Fibroblast of the aortic adventitia (primary cell): ENCODE measurements around the gene FGF12. TPM values are rescaled to one million over a fixed set of nuclear protein-coding genes. Genes with fewer than 3 reads are reported as not detected.
"Not testable (repeated sequence)": the region's sequence is repeated elsewhere in the genome, so short reads cannot be mapped to it uniquely, and the experiment has no call there.

Source experiments
- DNase-seq: peaks from one replicate; pipeline ENCODE4 v3.0.0-alpha.2; 2010; ENCODE audit warnings: low read depth
- H3K4me3 ChIP-seq: 2 replicates; pipeline ENCODE4 v1.5.1; 2011; ENCODE audit warnings: low read depth, mild to moderate bottlenecking, control low read depth, low read length, moderate library complexity
- total RNA-seq: library from RNA; depleted of rRNA; stranded (reverse); fragments of >200 nt; gene quantifications from 2 replicates; pipeline ENCODE4 v1.2.3, GENCODE V29; 2012; ENCODE audit warnings: low replicate concordance
- TF ChIP-seq, protein P1 (sequence below): IDR thresholded peaks from 2 replicates; pipeline ENCODE4 v1.5.1; 2011; ENCODE audit warnings: mild to moderate bottlenecking, low read length, control low read depth, inconsistent platforms; ENCODE audit not compliant: insufficient read depth

FGF12 gene
- 0.08 and 0.36 TPM in 2 replicates for total RNA-seq

DNA sequence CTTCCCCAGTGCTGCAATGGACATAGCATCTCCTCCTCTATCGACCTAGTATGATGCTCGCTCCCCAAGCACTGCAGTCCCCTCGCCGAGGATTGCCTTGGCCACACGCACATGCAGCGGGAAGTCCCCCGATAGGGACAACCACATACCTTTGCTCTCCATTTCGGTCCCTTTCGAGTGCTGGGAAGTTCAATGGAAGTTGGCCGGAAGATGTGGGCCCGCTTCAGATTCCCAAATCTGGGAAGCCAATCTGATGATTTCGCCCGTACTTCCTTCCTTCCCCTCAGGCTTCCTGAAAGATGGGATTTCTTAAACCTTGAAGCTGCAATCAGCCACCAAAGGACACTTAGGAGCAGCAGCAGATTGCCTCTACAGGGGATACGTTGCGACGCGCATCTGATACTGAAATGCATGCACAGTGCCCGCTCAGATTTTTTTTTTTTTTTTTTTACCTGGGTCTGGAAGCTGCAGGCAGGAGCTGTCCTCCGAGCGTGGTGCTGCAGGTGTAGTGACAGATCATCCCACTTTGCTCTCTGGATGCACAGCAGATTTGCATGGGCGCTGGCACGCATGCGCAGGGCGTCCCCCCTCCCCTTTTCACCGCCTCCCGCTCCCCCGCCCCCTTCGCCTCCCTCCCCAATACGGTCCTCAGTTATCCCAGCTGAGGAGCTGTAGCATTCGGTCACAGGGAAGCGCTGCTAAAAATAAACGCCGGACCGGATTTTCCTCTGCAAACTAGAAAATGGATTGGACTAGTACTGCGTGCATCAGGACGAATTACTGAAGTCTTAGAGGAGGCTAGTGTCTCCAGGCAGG is at the start of gene FGF12:
Gene FGF12, minus strand, starts transcription at position 510 of the 816 bp plus-strand sequence.
- TF ChIP-seq, protein P1, sequence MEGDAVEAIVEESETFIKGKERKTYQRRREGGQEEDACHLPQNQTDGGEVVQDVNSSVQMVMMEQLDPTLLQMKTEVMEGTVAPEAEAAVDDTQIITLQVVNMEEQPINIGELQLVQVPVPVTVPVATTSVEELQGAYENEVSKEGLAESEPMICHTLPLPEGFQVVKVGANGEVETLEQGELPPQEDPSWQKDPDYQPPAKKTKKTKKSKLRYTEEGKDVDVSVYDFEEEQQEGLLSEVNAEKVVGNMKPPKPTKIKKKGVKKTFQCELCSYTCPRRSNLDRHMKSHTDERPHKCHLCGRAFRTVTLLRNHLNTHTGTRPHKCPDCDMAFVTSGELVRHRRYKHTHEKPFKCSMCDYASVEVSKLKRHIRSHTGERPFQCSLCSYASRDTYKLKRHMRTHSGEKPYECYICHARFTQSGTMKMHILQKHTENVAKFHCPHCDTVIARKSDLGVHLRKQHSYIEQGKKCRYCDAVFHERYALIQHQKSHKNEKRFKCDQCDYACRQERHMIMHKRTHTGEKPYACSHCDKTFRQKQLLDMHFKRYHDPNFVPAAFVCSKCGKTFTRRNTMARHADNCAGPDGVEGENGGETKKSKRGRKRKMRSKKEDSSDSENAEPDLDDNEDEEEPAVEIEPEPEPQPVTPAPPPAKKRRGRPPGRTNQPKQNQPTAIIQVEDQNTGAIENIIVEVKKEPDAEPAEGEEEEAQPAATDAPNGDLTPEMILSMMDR = no peak

DNA sequence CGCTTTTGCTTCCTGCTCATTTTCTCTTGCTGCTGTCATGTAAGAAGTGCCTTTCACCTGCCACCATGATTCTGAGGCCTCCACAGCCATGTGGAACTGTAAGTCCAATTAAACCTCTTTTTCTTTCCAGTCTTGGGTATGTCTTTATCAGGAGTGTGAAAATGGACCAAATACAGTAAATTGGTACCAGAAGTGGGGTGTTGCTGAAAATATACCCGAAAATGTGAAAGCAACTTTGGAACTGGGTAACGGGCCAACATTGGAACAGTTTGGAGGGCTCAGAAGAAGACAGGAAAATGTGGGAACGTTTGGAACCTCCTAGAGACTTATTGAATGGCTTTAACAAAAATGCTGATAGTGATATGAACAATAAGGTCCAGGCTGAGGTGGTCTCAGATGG is 47.0 kb upstream of the FGF12 start:
- not testable (repeated sequence) for DNase-seq

More for the DNA sequence above, at the start of gene FGF12:
- H3K4me3 ChIP-seq = peak within 1 kb of the TSS; percentile 32
- peak; percentile 30 for DNase-seq

DNA sequence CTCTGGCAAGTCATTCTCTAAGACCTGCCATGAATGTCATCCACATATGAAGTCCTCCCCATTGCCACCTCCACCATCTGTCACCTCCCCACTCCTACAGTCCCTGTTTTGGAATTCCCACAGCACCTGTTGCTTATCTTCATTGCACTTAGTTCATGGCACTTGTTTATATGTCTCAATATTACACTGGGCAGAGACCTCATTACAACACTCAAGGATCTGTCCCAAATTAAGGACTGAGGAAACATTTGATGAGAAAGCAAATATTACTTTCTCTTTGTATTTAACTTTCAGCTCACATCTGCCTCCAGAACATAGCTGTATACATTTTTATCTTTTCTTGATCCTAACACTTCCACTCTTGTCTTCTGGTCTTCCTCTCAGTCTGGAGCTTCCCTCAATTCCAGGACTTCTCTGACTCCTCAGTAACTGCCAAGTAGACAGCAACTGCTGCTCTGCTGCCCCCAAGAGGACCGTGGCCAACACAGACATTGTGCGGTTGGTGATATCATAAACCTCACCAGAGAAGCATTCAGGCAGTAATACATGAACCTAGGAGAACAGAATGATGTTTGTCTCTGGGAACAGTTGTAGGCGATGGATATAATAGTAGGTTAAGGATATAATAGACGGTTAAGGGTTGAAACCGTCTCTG is 45.0 kb upstream of the FGF12 start:
- no peak overlapping the region for H3K4me3 ChIP-seq
- TF ChIP-seq, protein P1 = peak; percentile 43
- peak; percentile 12 for DNase-seq

More for the DNA sequence above, 47.0 kb upstream of the FGF12 start:
- not testable (repeated sequence) for H3K4me3 ChIP-seq

DNA sequence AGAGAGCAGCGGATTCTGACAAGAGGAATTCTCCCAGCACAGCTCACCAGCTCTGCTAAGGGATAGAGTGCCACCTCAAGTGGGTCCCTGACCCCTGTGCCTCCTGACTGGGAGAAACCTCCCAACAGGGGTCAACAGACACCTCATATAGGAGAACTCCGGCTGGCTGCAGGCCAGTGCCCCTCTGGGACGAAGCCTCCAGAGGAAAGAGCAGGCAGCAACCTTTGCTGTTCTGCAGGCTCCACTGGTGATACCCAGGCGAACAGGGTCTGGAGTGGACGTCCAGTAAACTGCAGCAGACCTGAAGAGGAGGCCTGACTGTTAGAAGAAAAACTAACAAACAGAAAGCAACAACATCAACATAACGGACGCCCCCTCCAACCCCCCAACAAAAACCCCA is 31.3 kb upstream of the FGF12 start:
- no peak overlapping the region for H3K4me3 ChIP-seq
- no peak for DNase-seq
- TF ChIP-seq, protein P1 = no peak

DNA sequence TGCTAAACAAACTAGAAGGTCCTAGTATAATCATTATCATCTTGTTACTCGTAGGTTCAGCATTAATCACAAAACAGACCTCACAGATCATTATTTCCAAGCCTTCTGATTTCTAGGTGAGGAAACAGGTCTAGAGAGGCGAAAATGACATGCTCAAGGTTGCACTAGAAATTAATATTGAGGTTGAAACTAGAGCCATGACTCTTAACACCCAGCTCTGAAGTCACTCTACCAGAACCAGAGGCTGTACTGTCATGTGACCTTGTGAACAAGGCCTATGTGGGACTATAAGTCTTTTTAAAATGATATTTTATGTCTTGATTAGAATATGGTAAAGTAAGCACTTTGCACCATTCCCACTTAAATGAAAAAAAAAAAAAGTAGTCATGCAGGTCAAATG is 23.8 kb upstream of the FGF12 start:
- TF ChIP-seq, protein P1 = no peak
- DNase-seq = no peak
- H3K4me3 ChIP-seq = no peak overlapping the region

DNA sequence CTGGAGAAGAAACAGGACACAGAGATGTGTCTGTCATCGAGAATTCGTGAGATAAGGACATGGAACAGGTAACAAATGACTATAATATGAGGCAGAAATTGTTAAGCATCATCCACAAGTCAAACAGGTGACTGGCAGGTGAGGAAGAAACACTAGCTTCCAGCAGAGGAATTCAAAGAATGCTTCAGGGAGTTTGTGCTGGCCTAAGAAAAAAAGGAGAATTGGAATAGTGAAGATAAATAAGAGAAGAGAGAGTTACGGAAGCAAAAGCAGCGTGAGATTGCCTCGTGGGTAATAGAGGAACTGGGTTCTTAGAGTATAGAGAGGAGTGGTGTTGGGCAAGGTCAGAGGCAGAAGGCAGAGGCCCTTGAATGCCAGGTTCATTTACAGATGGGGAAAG is 22.9 kb upstream of the FGF12 start:
- TF ChIP-seq, protein P1 = no peak
- H3K4me3 ChIP-seq = no peak overlapping the region
- no peak for DNase-seq

DNA sequence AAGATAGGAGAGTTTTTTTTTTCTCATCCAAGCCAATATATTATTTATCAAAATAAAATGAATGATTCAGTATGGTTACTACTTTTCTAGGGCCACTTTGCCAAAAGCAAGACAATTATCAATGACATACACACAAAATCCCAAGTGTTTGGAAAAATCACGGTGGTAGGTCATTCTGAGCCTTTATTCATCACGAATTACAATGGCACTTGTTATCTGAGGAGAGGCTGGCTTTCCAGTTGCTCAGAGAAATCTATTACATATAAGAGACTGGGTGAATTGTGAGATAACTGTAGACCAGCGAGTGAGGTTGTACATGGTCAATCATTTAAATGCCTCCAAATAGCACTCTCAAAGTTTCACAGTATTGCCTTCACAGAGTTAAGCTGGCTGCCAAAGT is 20.4 kb upstream of the FGF12 start:
- TF ChIP-seq, protein P1 = no peak
- H3K4me3 ChIP-seq = no peak overlapping the region
- DNase-seq = no peak
